Fibroblast of mammary gland (primary cell): ENCODE results near the gene CXCR4.

Source experiments
- DNase-seq: peaks from one replicate; pipeline ENCODE4 v3.0.0-alpha.2; 2010; ENCODE audit warnings: low read depth
- H3K4me3 ChIP-seq: 2 replicates; pipeline ENCODE4 v1.5.1; 2011; ENCODE audit warnings: low read depth, mild to moderate bottlenecking, low read length, moderate library complexity; ENCODE audit not compliant: control insufficient read depth
- CTCF ChIP-seq: conservative IDR thresholded peaks from 2 replicates; pipeline ENCODE4 v1.5.1; 2011; ENCODE audit warnings: low read depth, low read length, inconsistent platforms; ENCODE audit not compliant: control insufficient read depth, insufficient read depth

The CXCR4 gene

DNA sequence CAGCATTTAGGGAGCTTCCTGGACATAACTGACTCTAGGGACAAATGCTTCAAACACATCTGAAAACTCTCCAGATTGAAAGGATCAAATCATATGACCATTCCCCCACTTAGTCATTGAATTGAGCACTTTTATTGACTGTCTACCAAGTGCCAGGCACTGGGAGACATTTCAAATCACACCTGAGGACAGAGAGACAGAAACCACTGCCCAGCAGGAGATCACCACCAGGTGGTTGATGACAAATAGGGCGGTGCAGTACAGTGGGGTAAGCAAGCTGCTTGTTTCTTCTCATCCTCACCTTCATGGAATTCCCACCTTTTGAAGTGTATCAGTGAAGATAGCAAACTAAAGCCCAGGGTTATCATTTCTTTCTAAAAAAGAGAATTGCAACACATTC lies 19.0 kb upstream of the CXCR4 start:
- H3K4me3 ChIP-seq, result no peak overlapping the region
- TF ChIP-seq CTCF, result no peak
- DNase-seq, result no peak

- H3K4me3 ChIP-seq, result no peak overlapping the region
- no peak for TF ChIP-seq CTCF
- DNase-seq, result no peak
These were observed 18.3 kb upstream of the CXCR4 start for GRCh38 chr2:136135921-136136906.

DNA sequence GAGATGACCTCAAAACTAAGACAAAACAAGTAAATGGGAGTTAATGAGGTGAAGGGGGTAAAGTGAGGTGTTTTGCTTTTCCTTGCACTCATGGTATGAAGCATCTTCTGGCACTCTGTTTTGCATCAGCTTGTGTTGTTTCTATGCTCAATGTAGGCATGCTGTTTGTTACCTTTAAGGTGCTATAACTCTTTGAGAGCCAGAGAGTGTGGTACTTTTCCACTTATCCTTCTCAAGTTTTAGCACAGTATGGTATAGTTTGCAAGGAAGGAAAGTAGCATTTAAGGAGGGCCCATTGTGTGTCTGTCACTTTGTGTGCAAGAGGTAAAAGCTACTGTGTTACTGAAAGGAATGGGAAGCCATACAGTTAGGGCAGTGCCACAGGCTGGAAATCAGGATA lies 17.5 kb upstream of the CXCR4 start:
- no peak for DNase-seq
- TF ChIP-seq CTCF, result no peak
- H3K4me3 ChIP-seq, result no peak overlapping the region

- TF ChIP-seq CTCF, result no peak
- no peak overlapping the region for H3K4me3 ChIP-seq
- DNase-seq, result no peak
These were observed 16.2 kb upstream of the CXCR4 start for GRCh38 chr2:136134126-136134525.

DNA sequence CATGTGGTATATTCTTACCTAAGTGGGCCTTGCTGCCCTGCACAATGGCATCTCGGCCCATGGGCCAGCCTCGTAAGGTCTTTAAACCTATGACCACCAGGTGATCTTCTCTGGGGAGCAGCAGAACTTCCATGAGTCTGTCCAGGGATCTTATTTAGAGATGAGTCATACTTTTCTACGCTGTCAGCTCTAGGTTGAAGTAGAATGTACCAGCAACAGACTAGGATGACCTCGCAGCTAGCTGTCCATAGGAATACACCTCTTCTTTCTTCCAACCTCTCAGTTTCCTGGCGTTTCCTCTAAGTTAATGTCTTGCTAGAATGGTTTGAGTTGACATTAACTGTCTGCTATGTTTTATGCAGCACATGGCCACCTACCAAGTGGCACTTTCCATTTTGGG lies 15.6 kb upstream of the CXCR4 start:
- DNase-seq, result no peak
- TF ChIP-seq CTCF, result no peak
- H3K4me3 ChIP-seq, result no peak overlapping the region

DNA sequence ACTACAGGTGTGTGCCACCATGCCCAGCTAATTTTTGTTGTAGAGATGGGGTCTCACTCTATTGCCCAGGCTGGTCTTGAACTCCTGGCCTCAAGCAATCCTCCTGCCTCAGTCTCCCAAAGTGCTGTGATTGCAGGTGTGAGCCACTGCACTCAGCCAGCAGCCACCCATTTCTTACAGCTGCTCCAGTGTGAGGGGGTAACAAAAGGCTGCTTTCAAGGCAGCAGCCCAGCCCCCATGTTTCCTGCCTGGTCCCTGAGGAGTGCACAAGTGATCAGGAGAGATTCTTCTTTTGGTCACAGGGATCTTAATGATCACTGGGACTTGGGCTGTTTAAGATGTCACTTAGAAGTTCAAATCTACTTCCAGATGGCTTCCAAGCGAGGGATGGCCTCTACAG lies 15.2 kb upstream of the CXCR4 start:
- no peak for DNase-seq
- no peak overlapping the region for H3K4me3 ChIP-seq
- TF ChIP-seq CTCF, result no peak
